ENCODE results near the gene LHX4. TPM values are rescaled to one million over a fixed set of nuclear protein-coding genes. Genes with fewer than 3 reads are reported as not detected.

Gene LHX4
- total and polyA plus RNA-seq, 2 of the 8 experiments (the other 6 are each of a cell fraction or from before 2014, with no cell fraction given): 0.85 to 4.9 TPM

- TF ChIP-seq CBX5 (IDR thresholded peaks at IDR 0.05; ENCODE audit: low read depth, low read length): no peak
- TF ChIP-seq KDM4A (IDR thresholded peaks at IDR 0.05; ENCODE audit: low read depth, low read length, severe bottlenecking): no peak
- TF ChIP-seq YY1 (IDR thresholded peaks at IDR 0.05; ENCODE audit: low read depth, low read length): no peak
- TF ChIP-seq BACH1 (IDR thresholded peaks at IDR 0.05; ENCODE audit: low read length): no peak
- TF ChIP-seq POLR2A (IDR thresholded peaks at IDR 0.05; ENCODE audit: control extremely low read depth in 1 of 2, low read depth in 2 of 2, low read length in 2 of 2): no peak
- no peak for TF ChIP-seq TAF7 (optimal IDR thresholded peaks at IDR 0.05; ENCODE audit: borderline replicate concordance, low read depth, low read length)
These were observed 35.8 kb downstream of the LHX4 start (continued) for GRCh38 chr1:180265871-180266270.

All from H1 (cell line).